MV-4-11 (cell line): ENCODE data around the gene RALGPS1.

Experiments
- DNase-seq: peaks from one replicate; lab custom pipeline; 2025; lab: John Stamatoyannopoulos, UW

RALGPS1 gene

DNA sequence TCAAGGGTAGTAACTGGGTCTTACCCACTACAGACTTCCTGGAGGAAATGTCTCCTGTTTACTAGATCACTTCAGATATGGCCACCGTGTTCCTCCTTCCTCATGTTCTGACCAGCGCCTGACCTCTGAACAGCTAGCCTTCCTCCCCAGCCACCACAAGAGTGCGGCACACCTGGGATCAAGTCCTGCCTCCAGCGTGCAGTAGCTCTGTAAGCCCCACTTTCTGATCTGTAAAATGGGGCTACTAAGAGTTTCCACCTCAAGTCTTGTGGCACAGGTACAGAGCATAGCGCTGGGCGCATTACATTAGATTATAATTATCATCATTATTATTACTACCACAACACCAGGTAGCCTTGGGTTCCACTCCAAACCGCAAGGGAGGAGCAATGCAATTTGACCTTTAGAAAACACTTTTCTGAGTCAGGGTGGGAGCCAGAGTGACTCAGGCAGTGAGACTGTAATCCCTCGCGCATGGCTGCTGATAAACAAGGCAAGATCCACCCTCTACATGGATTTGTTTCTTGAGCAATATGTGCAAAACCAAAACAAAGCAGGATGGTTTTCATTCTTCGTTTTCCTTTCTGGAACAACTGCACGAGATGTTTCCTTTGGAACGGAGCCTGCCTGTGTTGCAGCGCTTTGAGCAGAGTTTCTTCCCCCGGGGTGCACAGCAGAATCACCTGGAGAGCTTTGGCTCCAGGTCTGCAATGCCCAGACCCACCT, 272.8 kb downstream of the RALGPS1 start:
- peak; percentile 24 for DNase-seq

DNA sequence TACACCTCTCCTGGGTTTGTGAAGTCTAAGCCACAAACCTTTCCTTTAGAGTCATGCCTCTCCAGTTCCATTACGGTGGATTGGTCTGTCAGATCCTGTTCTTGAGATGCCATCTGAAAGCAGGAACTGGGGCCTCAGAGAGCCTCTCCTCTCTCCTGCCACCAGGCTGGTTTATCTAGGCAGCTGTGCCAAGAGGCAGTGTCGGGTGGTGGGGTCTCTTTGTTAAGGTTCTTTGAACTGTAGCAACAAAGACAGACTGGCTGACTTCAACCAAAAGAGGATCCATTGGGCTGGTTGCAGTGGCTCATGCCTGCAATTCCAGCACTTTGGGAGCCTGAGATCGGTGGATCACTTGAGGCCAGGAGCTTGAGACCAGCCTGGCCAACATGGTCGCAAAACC, 273.8 kb downstream of the RALGPS1 start:
- no peak for DNase-seq

DNA sequence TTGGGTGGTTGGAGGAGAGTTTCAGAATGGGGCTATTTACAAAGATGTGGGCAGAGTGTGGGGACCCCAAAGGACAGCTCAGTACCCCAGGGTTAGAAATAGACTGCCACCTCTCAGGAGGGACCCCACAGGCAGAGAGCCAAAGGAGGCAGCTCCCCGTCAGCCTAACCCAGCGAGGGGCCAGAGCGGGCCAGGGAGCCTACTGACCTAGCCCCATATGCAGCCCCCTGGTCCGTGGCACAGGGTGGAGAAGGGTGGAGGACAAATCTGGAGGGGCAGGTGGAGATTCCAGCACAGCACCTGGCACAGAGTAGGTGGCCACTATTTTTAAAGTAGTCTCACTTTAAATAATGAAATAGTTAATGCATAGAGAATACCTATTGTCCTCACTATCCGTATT, 275.0 kb downstream of the RALGPS1 start:
- DNase-seq: no peak

GRCh38 chr9:127192744-127193143, 278.2 kb downstream of the RALGPS1 start:
- no peak for DNase-seq

DNA sequence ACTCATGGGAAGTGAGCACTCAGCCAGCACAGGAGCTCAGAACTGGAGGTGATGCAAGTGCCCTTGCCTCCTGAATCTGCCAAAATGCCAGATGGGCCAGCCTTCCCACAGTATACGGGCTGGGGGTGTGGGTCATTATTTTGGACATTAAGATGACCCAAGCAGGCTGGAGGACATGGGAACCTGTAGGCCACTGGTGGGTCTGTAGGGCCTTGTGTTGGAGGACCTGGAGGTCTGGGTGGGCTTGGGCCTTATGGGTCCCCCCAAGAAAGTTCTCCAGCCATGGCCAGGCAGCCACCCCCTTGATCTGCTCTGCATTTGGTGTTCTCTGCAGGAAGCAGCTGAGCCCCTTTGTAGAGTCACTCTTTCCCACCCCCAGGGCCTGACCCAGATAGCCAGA, 278.9 kb downstream of the RALGPS1 start:
- no peak for DNase-seq

DNA sequence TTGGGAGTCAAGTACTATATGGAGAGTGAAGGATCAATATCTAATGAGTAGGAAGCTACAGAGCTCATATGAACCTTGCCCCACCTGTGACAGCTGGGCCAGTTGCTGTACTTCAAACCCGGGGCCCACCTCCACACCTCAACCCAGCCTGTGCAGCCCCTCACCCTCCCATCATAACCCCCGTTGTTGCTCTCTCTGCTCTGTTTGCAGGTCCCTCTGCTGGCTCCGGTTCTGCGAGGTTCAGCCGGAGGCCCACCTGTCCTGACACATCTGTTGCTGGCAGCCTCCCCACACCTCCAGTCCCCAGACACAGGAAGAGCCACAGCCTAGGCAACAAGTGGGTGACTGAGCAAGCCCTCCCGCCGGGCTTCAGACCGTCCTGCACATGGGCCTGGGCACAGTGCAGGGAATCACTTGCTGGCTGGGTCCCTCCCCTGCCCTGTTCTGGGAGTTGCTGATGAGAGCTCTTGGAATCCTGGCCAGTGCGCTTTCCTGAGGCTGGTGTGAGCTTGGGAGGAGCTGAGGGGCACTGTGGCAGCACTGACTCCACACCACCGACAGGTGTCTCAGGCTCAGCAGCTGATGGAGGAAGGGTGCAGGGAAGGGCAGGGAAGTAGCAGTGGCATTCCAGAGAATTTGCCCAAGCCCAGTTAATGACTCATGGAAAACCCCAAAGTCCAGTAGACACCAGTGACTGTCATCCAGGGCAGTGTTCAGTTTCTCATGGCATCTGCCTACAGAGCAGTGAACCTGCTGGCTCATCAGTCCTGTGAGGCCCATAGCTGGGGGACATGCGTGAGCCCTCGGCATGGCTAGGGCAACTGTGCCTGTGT, 280.5 kb downstream of the RALGPS1 start:
- DNase-seq: no peak

- DNase-seq: no peak
Observed at GRCh38 chr9:127195976-127196825, 281.6 kb downstream of the RALGPS1 start.

- no peak for DNase-seq
Observed at GRCh38 chr9:127196826-127197145, 282.2 kb downstream of the RALGPS1 start.

DNA sequence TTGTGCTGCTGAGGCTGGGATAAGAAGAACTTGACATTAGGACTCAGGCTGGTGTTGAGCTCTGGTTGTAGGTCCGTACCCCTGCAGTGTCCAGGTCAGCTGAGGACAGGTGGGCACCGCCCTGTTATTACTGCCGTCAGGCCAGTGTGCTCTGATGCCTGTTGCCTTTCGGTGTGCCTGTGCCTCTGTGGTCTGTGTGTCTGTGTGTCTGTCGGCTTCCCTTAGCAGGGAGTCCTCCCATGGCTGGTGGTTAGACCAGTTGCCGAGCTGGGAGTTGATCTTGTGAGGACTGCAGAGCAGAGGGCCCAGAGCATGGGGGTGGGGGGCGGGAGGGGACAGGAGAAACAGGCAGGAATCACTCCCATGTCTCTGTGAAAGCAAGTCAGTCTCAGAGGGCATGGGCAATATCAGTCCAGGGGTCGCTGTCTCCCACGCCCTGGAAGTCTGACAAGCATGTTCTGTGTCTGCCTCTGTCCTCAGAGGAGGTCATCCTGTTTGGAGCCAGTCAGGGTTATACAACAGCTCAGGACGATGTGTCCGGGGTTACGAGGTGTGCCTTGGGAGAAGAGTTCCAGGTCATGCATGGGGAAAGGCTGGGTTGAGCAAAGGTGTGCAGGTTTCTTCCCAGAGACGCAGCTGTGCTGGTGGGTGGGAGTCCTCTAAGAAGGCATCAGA, 282.7 kb downstream of the RALGPS1 start:
- DNase-seq: no peak

DNA sequence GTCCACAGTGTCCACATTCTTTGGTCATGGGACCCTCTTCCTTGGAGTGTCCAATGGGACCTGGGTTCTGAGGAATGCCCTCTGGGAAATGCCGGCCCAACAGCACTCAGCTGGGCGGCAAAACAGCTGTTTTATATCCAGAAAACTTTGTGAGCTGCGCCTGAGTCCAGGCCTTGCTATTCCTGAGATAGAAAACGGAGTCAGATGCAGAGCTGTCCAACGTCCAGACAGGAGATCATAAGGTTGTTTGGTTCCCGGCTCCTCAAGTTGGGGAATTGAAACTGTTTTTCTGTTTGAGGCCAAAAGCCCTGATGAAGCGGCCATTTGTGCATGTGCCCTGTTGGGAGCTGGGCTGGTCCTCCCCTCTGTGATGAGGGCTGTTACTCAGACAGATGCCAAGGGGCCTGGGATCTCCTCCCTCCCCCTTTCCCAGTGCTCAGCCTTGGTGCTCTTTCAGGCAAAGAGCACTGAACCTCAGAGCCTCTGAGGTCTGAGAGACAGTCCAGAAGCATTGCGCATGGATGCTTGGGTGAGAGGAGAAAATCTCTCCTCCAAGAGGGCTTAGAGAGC, 283.4 kb downstream of the RALGPS1 start:
- peak; percentile 21 for DNase-seq

DNA sequence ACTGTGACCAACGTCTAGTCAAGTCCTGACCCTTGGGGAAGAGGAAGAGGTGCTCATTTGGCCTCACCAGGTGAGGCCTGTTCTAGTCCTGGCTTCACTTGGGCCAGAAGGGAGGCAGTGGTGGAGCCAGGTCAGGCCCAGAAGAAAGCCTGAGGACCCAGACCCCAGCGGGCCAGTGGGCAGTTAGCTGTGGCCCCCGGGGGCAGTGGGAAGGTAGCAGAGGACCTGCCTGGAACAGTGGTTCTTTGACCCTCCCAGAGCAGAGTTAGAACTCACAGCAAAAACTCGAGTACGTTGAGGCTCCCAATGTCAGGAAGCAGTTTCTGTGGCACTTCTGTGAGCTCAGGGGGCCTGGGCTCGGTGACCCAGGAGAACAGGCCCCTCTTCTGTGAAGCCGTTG, 284.0 kb downstream of the RALGPS1 start:
- no peak for DNase-seq

- peak; percentile 65 for DNase-seq
Observed at GRCh38 chr9:127199001-127199791, 284.6 kb downstream of the RALGPS1 start.

GRCh38 chr9:127200106-127200862, 285.7 kb downstream of the RALGPS1 start:
- no peak for DNase-seq

- DNase-seq: no peak
Observed at GRCh38 chr9:127201071-127201541, 286.5 kb downstream of the RALGPS1 start.

DNA sequence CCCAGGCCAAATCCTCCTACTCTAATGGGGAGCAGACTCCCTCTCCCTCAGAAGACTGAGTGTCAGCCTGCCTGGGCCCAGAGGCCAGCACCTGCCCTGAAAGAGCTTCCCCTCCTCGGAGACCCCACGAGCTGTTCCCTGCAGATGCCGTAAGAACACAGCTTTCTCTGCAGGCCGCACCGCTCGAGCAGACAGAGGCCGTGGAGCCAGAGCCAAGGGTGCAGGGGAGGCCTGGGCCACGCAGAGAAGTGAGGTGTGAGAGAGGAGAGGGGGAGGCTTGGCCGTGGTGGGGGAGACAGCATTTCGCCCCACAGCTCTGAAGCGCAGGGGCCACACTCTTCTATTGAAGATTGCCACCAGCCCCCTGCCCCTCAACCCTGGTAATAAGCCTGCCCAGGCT, 287.1 kb downstream of the RALGPS1 start:
- DNase-seq: no peak

- DNase-seq: no peak
Observed at GRCh38 chr9:127202461-127203169, 288.0 kb downstream of the RALGPS1 start.

- no peak for DNase-seq
Observed at GRCh38 chr9:127203681-127204327, 289.2 kb downstream of the RALGPS1 start.

DNA sequence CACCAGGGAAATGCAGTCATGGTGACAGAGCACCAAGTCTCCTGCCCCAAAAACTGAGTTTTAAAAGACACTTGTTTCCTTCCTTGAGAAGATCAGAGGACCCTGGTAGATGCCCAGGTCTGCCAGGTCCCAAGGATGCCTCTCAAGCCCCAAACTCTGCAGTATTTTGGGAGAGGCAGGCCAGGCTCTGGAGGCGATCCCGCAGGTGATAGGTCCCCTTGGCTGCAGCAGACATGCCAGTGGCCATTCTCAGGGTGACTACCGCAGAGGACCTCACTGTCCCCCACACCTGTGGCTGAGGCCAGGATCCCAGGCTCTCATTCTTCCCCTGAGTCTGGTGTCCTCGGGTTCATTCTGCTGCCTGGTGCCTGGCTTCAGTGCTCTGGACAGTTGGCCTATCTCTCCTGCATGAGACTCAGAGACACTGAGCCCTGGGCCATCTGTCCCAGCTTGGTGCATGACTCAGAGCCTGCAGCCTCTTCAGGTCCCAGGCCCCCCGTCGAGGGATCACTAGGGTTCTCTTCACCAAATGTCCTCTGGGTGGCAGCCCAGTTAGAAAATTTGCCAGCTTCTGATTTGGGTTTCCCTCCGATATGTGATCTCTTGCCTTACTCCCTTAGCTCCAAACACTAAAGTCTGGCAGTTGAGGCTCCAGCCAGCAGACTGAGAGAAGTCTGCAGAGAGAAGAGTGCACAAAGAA, 290.3 kb downstream of the RALGPS1 start:
- peak; percentile 55 for DNase-seq
